Measurements from ENCODE around the gene NDE1.
"Not testable (repeated sequence)": the region's sequence is repeated elsewhere in the genome, so short reads cannot be mapped to it uniquely, and the experiment has no call there.

Gene NDE1

DNA sequence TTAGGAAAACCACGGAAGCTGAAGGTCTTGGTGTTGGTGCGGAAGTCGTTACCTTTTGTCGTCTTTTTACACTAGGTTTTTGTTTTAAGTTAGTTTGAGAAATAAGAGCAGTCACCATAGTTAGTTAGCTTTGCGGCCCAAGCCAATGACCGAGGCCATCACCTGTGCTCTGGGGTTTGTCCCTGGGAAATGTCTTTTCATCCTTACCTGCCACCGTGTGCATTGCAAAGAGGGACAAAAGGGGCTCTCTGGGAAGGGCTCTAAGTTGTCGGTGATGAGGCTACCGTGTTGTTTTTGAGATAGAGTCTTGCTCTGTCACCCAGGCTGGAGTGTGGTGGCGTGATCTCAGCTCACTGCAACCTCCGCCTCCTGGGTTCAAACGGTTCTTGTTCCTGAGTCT, 49.8 kb downstream of the NDE1 start:
- DNase-seq (ENCODE audit: low spot score) = no peak

DNA sequence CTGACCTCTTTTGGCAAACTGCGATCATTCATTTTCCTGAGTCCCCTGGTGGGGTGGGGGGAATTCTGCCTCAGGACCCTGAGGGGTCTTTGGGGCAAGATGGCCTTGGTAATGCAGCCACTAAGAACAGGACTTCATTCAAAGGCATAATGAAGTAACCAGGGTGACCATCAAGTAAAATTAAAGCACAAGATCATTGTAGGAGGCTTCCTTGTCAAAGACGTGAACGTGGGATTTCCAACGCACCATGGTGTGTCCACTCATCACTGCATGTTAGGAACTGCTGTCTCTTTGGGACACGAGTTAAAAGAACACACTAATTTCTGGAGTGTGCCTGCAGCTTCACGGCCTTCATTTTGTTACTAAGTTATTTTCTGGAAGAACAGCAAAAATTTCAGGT, 51.3 kb downstream of the NDE1 start:
- no peak for DNase-seq (ENCODE audit: low spot score)

DNA sequence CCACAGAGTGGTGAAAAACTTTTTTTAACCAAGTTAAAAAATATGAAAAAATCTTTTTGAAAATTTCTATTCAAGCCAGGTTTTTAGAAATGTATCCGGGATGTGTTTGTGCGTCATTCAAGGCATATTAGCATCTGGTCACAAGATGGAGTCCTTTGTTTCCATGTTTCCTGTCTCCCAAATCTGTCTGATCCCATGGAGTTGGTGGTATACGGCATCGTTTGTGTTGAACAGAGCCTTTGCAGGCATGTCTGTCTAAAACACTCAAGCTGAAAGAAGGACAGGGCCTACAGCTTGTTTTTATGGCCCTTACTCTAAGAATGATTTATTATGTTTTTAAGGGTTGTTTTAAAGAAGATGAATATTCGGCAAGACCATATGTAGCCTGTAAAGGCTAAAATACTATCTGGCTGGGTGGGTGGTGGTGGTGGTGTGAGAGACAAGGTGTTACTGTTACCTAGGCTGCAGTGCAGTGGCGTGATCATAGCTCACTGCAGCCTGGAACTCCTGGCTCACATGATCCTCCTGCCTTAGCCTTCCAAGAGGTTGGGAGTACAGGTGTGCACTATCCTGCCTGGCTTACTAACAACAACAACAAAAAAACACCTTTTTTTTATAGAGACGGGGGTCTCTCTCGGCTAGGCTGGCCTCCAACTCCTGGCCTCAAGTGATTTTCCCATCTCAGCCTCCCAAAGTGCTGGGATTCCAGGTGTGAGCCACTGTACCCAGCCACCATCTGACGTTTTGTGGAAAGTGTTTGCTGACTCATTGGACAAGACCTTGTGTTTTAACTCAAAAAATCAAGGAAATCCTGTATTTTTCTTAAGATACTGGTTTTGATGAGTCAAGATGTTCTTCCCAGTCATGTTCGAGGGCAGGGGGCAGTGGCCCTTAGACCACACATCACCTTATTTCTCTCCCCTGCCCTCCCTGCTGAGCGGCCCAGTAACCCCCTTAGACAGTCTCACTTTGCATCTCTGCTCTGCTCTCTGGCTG, 52.2 kb downstream of the NDE1 start:
- no peak for DNase-seq (ENCODE audit: low spot score)

DNA sequence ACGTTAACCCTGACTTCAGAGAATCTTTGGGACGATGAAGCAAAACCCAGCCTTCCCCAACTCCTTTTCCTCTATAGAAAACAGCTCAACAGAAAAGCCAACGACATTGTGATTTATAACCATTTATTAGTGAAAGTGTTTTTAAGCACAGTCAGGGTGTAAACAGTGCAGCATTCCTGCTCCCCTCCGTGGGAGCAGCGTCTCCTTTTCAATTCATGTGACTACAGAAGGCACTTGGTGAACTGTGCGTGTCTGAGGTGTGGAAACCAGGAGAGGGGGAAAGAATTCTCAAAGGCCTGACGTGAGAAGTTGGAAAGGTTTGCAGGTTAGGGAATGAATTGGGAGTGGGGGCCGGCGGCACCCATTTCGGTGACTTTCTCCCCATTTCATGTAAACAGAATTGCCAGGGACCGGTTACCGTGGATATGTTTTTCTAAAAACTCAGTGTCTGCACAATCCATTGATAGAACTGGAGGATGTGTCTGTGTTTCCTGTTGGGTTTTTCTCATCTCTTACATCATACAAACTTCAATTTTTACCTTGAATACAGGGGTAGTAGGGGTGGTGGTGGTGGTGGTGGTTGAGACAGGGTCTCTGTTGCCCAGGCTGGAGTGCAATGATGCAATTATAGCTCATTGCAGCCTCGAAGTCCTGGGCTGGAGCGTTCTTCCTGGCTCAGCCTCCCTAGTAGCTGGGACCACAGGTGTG, 53.1 kb downstream of the NDE1 start:
- DNase-seq (ENCODE audit: low spot score) = no peak

DNA sequence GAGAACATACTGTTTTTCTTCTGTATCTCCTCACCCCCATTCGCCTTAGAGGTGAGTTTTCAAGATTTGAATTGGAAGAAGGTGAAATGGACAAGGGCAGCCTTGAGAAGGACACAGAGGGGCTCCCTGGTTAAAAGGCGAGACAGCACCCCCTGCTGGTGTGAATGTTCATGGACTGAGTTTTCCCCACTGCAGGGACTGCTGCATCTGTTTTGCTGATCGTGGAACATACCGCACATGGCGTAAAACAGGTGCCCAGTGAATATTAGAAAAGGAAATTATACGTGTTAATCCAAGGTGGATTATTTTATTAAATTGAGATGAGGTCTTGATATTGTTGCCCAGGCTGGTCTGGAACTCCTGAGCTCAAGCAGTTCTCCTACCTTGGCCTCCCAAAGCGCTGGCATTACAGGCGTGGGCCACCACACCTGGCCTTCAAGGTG, 54.5 kb downstream of the NDE1 start:
- peak; percentile 43 for DNase-seq (ENCODE audit: low spot score)

DNA sequence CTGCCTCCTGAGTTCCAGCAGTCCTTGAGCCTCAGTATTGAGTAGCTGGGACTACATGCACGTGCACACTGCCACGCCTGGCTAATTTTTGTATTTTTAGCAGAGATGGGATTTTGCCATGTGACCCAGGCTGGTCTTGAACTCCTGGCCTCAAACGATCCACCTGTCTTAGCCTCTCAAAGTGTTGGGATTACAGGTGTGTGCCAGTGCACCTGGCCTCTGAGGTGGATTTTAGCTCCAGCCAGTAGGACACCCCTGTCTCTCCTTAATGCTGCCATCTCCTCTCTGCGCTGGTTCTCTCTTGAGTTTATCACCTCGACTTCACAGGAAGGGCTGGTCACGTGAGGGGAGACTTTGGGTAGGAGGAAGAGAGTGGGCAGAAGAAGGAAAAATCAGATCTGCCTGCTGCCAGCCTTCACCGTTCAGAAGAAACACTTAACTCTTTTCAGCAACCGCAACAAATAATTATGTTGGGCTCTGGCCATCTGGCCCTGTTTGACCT, 55.1 kb downstream of the NDE1 start:
- no peak for DNase-seq (ENCODE audit: low spot score)

DNA sequence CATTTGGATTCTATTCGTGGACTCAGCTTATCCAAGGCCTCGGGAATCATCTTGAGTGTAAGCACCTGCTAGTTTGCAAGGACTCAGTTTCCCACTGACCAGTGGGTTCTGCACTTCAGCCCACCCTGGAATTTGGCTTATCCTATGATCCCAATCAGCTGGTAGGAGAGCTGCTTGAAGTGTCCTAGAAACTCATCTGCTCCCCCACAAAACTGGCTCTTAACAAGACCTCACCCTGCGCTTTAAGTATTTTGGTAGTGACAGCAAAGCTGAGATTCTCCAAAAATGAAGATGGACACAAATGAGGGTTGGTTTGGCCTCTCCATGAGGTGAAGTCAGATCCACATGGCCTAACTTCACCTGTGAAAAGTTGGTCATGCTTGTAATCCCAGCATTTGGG, 57.3 kb downstream of the NDE1 start:
- no peak for DNase-seq (ENCODE audit: low spot score)

DNA sequence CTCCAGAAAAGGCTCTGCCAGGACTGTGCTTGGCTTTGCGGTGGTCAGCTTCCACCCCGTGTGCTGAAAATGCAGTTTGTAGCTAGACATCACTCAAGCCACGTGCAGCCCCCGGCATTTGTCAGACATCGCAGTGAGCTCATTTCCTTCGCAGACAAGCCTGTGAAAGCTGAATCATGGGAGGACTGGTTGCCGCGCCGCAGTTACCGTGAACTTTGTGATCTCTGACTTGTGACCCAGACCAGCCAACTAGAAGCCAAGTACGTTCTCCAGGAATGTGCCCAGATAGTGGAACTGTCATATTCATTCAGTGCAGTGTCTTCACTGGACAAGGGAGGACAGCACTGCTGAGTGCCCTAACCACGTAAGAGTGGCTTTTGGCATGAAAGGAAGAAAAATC, 58.1 kb downstream of the NDE1 start:
- no peak for DNase-seq (ENCODE audit: low spot score)

DNA sequence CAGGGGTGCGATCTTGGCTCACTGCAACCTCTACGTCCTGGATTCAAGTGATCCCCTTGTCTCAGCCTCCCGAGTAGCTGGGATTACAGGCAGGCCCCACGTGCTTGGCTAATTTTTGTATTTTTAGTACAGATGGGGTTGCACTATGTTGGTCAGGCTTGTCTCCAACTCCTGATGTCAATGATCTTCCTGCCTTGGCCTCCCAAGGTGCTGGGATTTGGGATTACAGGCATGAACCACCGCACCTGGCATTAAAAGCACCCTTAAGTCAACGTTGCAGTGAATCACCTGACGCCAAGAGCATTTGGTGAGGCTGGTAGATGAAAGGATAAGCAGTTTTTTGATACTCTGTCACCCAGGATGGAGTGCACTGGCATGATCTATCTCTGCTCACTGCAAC, 59.0 kb downstream of the NDE1 start:
- no peak for DNase-seq (ENCODE audit: low spot score)

DNA sequence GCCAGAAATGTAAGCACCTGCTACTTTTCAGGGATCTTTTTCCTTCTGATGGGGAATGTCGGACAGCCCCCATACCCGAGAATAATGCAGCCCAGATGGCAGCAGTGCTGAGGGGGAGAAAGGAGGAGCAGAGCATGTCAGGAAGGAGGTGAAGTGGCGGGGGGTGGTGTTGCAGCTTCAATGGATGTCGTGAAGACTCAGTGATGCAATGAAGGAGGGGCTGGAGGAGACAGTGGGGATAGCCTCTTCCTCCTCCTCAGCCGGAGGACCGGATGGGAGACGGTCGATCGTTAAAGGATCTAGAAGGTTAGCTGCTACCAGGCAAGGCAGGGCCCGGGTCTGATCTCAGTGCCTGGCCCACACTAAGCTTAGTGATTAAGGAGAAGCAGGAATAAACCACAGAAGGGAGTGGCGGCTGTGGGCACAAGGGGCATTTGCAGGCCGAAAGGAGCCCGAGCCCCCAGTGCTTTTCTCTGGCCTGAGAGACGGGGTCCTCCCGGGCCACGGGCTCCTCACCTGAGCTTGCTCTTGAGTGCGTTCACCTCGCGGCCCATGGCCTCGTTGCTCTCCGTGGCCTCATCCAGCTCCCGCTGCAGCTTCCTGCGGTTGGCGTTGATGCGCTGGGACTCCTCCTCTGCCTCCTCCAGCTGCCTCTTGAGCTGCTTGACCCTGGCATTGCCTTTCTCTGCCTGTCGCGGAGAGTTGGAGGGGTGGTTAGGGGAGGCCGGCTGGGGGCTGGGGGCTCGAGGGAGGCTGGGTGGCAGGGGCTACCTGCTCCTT, 64.5 kb downstream of the NDE1 start:
- DNase-seq (ENCODE audit: low spot score) = no peak

DNA sequence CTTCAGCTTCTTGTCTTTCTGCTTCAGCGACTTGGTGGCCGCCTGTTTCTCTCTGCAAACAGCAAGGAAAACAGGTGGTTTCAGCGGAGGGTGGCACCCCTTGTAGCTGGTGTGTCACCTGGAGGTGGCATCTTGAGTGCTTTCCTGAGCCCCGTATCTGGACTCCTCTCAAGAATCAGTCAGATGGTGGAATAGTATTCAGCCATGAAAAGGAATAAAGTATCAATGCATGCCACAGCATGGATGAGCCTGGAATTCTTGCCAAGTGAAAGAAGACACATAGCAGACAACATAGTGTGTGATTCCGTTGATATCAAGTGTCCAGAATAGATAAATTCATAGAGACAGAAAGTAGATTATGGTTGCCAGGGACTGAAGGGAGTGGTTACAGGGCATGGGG, 65.2 kb downstream of the NDE1 start:
- no peak for DNase-seq (ENCODE audit: low spot score)

DNA sequence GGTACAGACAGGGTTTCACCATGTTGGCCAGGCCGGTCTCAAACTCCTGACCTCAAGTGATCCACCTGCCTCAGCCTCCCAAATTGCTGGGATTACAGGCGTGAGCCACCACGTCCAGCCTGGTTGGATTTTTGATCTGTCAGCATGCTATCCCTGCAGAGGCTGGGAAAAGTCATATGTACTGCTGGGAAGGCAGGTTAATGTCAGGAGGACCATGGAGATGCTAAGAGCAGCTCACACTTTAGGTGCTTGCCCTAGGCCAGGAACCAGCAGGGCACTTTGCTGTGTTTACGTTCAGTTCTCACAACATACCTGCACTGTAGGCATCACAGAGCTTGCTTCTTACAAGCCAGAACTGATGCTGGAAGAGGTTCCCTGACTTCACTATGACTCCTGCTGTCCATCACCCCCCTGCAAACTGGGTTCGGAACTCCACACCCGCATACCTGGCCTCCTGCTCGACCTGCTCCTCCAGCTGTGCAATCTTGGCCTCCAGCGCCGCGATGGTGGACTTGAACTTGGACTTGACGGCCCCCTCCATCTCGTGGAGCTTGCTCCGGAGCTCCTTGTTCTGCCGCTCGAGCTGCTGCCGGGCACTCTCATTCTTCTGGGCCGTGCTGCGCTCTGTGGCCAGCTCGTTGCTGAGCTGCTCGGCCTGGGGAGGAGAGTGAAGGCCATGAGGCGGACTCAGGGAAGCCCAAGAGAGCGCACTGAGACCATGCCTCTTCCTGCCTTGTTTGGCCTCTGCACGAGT, 66.8 kb downstream of the NDE1 start:
- DNase-seq (ENCODE audit: low spot score) = no peak

DNA sequence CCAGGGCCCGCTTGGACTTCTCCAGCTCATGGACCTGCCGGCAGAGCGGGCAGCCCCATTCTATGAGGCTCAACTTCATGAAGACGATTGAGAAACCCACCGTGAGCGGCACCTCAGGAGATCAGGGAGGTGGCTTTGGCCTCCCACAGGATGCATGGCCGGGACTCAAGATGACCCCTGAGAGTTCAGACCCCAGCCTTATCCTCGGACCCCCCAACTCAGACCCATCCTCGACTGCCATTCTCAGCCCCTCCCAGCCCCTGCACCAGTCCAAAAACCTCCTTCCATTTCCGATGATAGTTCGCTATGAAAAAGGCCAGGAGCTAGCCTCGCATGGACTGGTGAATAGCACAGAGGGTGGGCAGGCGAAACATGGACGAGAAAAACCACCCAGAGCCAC, 71.0 kb downstream of the NDE1 start:
- DNase-seq (ENCODE audit: low spot score) = no peak

DNA sequence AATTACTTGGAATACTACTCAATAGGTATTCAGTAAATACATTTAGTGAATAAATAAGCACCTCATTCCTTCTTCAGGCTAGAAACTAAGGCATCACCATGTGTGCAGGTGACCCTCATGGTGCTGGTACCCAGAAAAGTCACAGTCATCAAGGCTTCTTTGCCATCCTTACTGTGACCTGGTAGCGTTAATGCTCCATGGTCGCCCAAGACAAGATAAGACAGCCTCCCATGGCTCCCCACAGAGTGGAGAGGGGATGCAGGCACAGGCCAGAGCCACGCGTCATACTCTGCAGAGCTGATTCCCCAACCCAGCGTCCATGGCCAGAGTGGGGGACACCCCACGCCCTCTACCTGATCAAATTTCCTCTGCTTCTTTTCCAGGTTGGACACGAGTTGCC, 73.8 kb downstream of the NDE1 start:
- no peak for DNase-seq (ENCODE audit: low spot score)

DNA sequence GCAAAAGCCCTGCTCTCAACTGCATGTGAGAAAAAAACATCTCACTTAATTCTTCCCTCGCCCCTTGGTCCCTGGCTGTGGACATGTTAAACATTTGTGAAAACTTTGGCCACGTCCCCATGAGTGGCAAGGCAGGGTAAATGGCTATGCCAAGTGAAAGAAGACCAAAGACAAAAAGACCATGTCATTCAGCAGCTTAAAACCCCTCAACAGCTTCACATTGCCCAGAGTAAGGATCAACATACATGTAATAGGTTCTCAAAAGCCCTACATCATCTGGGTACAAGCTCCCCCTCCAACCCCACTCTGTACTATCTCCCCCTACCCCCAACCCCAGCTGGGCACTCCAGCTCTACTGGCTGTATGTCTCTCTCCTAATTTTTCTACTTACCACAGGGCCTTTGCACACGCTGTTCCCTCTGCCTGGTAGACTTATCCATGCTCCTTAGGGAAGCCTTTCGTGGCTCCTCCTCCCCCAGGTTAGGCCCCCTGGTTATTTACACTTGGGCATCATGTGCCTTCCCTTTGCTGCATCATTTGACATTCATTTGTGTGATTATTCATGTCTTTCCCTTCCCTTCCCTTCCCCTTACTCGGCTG, 75.7 kb downstream of the NDE1 start:
- DNase-seq (ENCODE audit: low spot score) = no peak

DNA sequence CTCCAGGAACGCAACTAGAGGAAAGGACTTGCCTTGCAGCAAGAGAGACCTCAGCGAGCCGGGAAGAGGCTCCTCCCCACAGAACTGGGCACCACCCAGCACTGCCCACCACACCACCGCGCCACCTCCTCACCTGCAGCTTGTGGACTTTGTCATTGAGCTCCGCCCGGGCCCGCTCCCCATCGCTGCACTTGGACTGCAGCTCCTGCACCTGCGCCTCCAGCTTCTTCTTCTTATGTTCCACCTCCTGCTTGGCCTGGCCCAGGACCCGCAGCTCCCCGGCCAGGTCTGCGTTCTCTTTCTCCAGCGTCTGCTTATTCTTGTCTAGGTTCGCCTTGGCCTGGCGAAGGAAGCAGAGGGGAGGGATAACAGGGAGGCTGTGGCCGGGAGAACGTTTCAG, 76.7 kb downstream of the NDE1 start:
- no peak for DNase-seq (ENCODE audit: low spot score)

DNA sequence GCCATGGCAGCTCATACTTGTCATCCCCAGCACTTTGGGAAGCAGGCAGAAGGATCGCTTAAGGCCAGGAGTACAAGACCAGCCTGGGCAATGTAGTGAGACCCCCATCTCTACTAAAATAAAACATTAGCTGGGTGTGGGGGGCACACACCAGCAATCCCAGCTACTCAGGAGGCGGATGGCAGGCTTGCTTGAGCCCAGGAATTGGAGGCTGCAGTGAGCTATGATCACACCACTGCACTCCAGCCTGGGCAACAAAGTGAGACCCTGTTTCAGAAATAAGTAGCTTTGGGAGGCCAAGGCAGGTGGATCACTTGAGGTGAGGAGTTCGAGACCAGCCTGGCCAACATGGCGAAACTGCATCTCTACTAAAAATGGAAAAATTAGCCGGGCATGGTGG, 77.7 kb downstream of the NDE1 start:
- not testable (repeated sequence) for DNase-seq (ENCODE audit: low spot score)

DNA sequence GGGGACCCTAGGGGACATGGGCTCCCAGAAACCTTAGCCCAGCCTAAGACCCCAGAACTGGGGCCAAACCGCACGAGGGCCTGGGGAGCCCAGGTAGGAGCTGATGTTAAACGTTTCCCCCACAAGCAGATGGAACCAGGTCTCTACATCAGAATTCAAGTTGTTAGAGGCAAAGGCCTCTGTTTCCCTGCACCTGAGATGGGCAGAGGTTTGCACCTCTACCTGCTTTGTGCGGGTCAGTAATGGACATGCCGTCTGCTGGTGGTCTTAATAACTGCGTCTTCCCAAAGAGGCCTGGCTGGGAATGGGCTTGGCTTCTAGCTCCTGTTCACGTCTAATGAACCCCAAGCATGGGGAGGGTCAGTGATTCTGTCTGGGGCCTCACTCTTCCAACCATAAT, 79.1 kb downstream of the NDE1 start:
- no peak for DNase-seq (ENCODE audit: low spot score)

DNA sequence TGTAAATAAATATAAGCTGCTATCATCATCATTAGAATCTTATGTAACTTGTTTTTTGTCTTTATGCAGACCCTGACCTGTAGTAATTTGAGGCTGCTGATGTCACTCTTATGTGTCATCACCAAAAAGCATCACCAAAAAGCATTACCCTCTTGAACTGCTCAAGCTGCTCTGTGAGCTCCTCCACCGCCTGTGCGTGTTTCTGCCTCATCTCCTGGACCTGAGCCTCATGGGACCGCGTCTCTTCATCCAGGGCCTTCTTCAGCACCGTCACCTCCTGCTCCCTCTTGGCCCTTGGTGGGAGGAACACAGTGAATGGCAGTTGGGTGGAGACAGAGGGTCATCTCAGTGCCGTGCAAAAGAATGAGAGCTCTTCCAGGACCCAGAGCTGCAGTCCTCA, 82.4 kb downstream of the NDE1 start:
- DNase-seq (ENCODE audit: low spot score) = no peak

DNA sequence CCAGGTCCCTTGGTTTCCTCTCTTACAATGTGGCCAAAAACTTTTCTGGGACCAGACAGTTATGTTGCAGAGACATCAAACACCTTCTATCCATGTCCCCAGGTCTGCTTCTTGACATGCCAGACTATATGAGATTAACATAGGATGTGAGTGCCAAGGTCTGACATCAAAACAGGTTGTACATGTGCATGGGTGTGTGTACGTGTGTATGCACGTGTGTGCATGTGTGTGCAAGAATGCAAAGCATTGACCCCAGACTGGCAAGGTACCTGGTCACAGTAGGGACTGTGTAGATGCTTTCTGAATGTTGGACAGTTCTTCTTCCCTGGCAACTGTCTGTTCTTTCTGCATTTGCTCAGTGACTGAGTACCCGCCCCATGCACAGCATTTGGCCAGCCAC, 85.6 kb downstream of the NDE1 start:
- DNase-seq (ENCODE audit: low spot score) = no peak

DNA sequence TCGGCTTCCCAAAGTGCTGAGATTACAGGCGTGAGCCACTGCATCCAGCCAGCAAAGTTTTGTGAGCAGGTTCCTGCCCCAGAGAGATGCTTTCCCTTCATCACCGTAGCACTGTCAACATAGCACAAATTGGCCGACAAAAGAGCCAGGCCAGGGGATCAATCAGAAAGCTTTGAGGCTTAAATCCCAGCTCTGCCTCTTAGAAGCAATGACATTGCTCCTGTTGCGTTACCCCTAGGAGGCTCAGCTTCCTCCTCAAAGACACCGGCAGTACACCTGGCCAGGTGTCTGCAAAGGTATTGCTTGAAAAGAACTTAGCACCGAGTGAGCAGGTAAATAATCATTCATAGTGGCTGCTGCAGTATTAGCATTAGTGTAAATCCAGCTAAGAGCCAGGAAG, 86.5 kb downstream of the NDE1 start:
- no peak for DNase-seq (ENCODE audit: low spot score)
